Anterior cingulate cortex (tissue), 58 donors: ENCODE data around the gene CWF19L2.
"Not testable (repeated sequence)": the region's sequence is repeated elsewhere in the genome, so short reads cannot be mapped to it uniquely, and the experiment has no call there.

Experiments
- DNase-seq, 58 donors: peaks; one replicate each; lab custom pipeline; 2025; lab: John Stamatoyannopoulos, UW

The CWF19L2 gene

GRCh38 chr11:107457558-107458271 is at the start of gene CWF19L2:
TSS of gene CWF19L2 (minus strand) at chr11:107457825. CDS start at chr11:107457816, 9 bp downstream.
- DNase-seq: peak; percentile 31 to 94 (median 79)

- DNase-seq: peak in 2 of 58 donors; percentile 3
Measured at GRCh38 chr11:107505647-107506225, 48.1 kb upstream of the CWF19L2 start.

GRCh38 chr11:107504981-107505380 is 47.4 kb upstream of the CWF19L2 start:
- no peak for DNase-seq

DNA sequence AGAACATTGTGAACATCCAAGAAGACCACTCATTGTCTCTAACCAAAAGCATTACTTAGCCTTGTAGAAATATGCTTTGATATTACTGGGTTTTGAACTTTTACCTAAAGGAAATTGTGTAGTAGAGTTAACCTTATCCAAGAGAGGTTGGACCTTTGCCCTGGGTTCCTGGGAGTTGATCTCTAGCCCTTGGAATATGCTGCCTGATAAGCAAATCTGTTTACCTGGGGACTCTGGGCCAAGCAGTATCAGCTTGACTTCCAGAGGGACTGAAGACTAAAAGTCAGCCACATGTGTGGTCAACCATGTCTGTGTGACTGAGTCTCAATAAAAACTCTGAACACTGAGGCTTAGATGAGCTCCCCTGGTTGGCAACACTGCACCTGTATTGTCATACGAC is 44.1 kb upstream of the CWF19L2 start:
- DNase-seq: no peak

DNA sequence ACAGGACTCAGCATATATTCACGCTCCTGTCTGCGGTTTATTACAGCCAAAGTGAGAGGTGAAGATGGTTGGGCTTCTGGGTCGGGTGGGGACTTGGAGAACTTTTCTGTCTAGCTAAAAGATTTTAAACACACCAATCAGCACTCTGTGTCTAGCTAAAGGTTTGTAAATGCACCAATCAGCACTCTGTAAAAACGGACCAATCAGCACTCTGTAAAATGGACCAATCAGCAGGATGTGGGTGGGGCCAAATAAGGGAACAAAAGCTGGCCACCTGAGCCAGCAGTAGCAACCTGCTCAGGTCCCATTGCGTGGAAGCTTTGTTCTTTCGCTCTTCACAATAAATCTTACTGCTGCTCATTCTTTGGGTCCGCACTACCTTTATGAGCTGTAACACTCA is 39.7 kb upstream of the CWF19L2 start:
- not testable (repeated sequence) for DNase-seq

DNA sequence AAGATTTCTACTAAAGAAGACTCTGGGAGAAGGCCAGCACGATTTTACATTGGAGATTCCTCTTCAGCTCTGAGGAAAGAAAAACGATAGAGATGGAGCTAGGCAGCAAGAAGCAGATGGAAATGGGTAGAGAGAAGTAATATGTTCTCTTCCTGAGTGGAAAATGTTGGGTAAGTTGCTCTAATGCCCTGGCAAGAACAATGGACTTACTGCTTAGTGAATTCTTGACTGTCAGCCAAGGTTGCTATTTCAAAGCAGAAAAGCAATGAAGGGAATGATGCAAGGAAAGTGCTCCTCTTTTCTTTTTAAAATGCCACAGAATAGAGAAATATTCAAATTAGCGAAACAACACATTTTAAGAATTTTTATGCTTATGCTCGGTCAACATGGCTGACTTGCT is 38.4 kb upstream of the CWF19L2 start:
- DNase-seq: no peak

DNA sequence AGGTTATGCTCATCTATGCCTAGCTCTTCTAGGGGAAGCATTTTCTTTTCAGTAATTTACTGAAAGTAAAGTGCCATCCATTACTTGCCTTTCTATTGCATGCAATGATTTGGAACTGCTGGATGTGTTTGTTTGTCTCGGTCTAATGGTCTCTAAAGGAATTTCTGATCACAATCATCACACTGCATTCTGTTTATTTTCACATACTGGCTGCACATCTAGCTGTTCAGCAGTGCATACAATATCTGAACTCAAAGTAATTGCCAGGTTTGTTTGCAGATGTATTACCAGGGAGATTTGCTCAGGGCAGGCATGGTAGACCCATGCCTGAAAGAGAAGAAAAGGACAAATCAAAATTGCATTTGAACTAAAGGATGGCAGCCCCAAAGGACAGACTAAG is 36.4 kb upstream of the CWF19L2 start:
- no peak for DNase-seq

DNA sequence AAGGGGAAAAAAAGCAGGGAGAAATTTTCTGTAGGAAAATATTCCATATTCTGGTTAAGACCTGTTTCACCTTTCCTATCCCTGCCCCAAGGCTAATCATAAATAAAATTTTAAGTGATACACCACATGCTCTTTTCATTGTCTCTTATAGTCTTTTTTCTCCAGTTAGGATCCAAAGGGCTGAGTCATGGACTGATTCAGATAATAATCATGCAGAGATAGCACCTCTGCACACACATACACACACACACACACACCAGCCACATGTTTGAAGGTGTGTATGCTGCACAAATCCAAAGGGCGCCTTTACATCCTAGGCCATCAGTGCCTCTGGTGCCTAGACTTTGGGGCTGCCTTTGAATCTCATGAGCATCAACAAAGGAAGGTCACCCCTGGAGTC is 35.5 kb upstream of the CWF19L2 start:
- no peak for DNase-seq

- DNase-seq: no peak
Measured at GRCh38 chr11:107490836-107491235, 33.2 kb upstream of the CWF19L2 start.

GRCh38 chr11:107482234-107482633 is 24.6 kb upstream of the CWF19L2 start:
- DNase-seq: no peak

- DNase-seq: no peak
Measured at GRCh38 chr11:107478922-107479321, 21.3 kb upstream of the CWF19L2 start.

GRCh38 chr11:107477820-107478219 is 20.2 kb upstream of the CWF19L2 start:
- no peak for DNase-seq

DNA sequence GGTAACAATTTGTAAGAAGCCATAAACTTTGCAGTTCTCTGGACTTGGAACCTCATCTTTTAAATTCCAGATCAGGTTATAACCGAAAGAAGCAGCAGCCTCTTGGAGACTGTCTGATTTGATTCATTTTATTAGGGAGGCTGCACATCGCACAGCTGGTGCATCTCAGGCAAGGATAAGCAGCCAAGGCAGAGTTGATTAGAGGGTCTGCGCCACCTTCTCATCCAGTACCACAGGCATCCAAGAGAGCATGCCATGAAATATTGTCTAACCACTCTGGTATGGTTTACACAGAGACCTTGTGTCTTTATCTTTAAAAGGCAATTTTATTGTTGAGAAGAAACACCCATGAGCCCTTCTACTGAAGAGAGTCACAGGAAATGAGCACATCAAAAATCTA is 16.2 kb upstream of the CWF19L2 start:
- DNase-seq: no peak

DNA sequence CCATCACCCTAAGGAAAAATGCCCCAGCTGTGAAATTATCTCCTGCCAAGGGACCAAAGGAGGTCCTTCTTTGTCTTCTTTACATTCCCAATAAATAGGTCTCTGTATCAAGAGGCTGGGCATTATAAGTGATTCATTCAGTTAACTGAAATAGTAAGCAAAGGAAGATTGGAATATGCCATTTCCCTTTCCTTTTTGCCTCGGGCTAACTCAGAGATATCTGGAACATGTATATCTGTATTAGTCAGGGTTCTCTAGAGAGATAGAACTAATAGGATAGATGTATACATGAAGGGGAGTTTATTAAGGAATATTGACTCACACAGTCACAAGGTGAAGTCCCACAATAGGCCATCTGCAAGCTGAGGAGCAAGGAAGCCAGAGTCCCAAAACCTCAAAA is 15.3 kb upstream of the CWF19L2 start:
- no peak for DNase-seq

DNA sequence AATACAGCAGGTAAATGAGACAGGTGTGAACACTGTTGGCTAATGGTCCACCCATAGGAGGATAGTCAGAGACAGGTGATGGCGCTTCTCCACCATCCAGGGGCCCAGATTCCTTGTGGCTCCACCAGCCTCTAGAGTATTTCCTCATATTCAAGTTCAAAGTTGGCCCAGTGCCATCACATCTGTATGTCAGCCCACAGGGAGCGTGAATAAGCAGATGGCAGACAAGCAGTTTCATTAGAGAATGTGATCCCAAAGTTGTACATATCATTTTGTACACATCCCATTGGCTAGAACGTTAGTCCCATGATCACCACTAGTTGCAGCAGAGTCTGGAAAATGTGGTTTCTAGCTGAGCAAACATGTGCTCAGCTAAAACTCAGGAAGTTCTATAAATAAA is 11.0 kb upstream of the CWF19L2 start:
- DNase-seq: no peak

- no peak for DNase-seq
Measured at GRCh38 chr11:107467696-107468095, 10.1 kb upstream of the CWF19L2 start.

GRCh38 chr11:107466275-107466866 is 8.7 kb upstream of the CWF19L2 start:
- not testable (repeated sequence) for DNase-seq

DNA sequence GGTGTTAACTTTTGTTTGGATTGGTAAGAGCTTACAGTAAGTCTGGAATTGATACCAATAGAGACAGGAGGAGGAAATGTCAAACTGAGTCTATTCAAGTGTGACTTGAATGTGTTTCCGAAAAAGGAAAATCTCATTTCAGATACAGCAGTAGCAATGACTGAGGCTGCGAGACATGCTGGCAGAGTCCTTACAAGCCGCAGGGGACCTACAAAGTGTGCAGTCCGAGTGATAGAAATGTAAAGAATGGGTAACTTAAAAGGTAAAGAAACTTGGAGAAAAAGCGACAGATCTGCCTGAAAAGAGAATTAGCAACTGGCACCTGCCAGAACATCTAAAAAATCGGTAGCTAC is 444 bp downstream of the CWF19L2 start:
- peak in 1 of 58 donors; percentile 11 for DNase-seq

GRCh38 chr11:107453594-107454286 is 3.9 kb downstream of the CWF19L2 start:
- no peak for DNase-seq

DNA sequence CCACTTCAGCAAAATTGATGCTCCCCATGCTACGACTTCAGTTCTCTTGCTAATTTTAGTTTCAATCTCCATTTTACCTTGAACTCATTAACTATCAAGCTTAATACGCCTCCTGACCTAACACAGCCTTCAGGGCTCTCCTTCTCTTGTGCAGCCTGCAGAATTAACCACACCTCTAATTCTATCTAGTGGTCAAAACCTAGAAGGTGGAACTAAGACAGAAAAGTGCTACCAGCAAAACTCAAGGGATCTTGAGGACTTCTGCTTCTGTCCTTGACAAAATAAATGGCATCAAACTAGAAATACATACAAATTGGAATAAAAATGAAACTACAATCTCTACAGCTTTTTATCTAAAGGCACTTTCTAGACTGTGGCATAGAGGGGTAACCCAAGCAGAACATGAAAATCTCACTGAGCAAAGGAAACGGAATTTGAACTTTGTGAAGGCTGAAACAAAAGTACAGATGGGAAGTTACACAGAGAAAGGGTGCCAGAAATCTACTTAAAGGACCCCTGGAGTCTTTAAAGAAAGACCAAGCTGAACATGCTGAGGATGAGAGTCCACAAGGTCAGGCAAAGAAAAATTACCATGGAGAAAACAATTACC is 10.7 kb downstream of the CWF19L2 start:
- no peak for DNase-seq

GRCh38 chr11:107442715-107443215 is 14.9 kb downstream of the CWF19L2 start:
- no peak for DNase-seq
